Measurements from ENCODE around the gene TMEM225B. TPM values are rescaled to one million over a fixed set of nuclear protein-coding genes. Genes with fewer than 3 reads are reported as not detected.
"Not testable (repeated sequence)": the region's sequence is repeated elsewhere in the genome, so short reads cannot be mapped to it uniquely, and the experiment has no call there.

Gene TMEM225B, protein sequence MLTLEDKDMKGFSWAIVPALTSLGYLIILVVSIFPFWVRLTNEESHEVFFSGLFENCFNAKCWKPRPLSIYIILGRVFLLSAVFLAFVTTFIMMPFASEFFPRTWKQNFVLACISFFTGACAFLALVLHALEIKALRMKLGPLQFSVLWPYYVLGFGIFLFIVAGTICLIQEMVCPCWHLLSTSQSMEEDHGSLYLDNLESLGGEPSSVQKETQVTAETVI
- total RNA-seq, result 1 to 10 TPM in 4 of 7 donors, under 1 TPM in 3; 0.25 to 3.5 (median 1.2) TPM
- polyA plus RNA-seq, result 1 to 10 TPM in 1 of 2 donors, under 1 TPM in 1; 0.84 to 1.7 TPM
- long read RNA-seq, donor 1, result 0 reads
- long read RNA-seq, donor 2, partial matches to known transcripts, result 0 of 1 reads
- long read RNA-seq, donor 2, other reads (novel, unspliced or antisense), result 0 of 1 reads
- long read RNA-seq, donor 3, result 0 reads

DNA sequence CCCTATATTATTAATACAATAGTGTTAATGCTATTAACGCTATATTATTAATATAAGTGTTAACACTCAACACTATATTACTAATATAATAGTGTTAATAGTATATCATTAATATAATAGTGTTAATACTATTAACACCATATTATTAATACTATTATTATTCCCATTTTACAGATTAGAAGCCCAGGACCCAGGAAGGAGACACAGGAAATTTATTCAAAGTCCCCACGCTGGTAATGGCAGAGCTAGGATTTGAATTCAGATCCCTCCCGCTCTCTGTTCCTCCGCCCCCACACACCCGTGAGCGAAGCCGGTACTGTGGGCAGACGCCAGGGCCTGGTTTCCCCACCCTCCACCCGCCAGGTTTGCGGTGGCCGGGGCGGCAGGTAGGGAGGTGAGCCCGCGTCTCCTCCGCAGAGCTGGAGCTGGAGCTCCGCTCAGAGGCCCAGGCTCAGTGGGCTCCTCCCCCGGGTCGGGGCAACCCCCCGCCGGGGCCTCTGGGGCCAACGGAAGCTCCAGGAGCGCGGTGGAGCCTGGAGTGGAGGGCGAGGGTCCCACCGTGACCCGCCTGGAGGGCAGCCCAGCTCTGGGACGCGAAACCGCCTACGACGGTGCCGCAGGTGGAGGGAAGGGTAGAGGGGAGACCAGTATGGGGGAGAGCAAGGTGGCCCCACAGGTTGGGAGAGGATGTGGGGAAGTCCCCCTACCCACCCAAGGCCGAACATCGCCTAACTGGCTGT, at the start of gene TMEM225B:
TSS of gene TMEM225B (plus strand) at position 506 of the 740 bp plus-strand sequence. CDS start 6,122 bp downstream, outside the sequence.
- TF ChIP-seq POLR2A (IDR thresholded peaks at IDR 0.05) (no peak), EP300 (IDR thresholded peaks at IDR 0.05) (no peak)
- TF ChIP-seq, protein P1, sequence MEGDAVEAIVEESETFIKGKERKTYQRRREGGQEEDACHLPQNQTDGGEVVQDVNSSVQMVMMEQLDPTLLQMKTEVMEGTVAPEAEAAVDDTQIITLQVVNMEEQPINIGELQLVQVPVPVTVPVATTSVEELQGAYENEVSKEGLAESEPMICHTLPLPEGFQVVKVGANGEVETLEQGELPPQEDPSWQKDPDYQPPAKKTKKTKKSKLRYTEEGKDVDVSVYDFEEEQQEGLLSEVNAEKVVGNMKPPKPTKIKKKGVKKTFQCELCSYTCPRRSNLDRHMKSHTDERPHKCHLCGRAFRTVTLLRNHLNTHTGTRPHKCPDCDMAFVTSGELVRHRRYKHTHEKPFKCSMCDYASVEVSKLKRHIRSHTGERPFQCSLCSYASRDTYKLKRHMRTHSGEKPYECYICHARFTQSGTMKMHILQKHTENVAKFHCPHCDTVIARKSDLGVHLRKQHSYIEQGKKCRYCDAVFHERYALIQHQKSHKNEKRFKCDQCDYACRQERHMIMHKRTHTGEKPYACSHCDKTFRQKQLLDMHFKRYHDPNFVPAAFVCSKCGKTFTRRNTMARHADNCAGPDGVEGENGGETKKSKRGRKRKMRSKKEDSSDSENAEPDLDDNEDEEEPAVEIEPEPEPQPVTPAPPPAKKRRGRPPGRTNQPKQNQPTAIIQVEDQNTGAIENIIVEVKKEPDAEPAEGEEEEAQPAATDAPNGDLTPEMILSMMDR (IDR thresholded peaks at IDR 0.05), result no peak
- Histone ChIP-seq H3K27me3 (no peaks in the 10 kb centered on the region), H3K4me1 (ENCODE audit: insufficient read depth) (no peaks in the 10 kb centered on the region), H3K27ac (no peak within 1 kb of the TSS), H3K4me3 (no peak within 1 kb of the TSS), H3K36me3 (no peaks in the 10 kb centered on the region), H3K9me3 (no peaks in the 10 kb centered on the region)
- intact Hi-C loops (cut with DNase I), result no loop called here
- no peak for DNase-seq
- 64 to 77% (median 67%) methylated on average over 34 of the region's 34 CpGs for WGBS, 3 donors

DNA sequence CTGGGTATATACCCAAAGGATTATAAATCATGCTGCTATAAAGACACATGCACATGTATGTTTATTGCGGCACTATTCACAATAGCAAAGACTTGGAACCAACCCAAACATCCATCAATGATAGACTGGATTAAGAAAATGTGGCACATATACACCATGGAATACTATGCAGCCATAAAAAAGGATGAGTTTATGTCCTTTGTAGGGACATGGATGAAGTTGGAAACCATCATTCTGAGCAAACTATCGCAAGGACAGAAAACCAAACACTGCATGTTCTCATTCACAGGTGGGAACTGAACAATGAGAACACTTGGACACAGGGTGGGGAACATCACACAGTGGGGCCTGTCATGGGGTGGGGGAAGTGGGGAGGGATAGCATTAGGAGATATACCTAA, 48.5 kb upstream of the TMEM225B start:
- DNase-seq; H3K36me3 ChIP-seq; H3K9me3 ChIP-seq; intact Hi-C loops (cut with DNase I); H3K27me3 ChIP-seq; H3K4me1 ChIP-seq (ENCODE audit: insufficient read depth); H3K4me3 ChIP-seq; H3K27ac ChIP-seq: not testable (repeated sequence)
- 100% methylated on average over 1 to 2 of the region's 2 CpGs for WGBS, 3 donors

- Histone ChIP-seq H3K36me3 (no peaks in the 10 kb centered on the region), H3K27me3 (no peaks in the 10 kb centered on the region), H3K4me1 (ENCODE audit: insufficient read depth) (peaks cover 5% of the 10 kb centered on the region), H3K9me3 (peaks cover 0 to 5% of the 10 kb centered on the region in 2 donors), H3K27ac (peak overlapping the region; percentile 67 to 88), H3K4me3 (peak overlapping the region; percentile 74)
- intact Hi-C loops (cut with DNase I), result loop anchor here in 2 of 4 donors (5.0 to 10.0 kb wide), 4 partner anchors 44 to 147 kb away; partner anchors contain the start of genes BUD31 (in 1 of the 2), PDAP1 (in 1 of the 2), ZKSCAN5 (in 1 of the 2) and ZNF394 (in 1 of the 2)
- no peak for DNase-seq
- TF ChIP-seq EP300 (IDR thresholded peaks at IDR 0.05), result no peak
- TF ChIP-seq, protein P1 (IDR thresholded peaks at IDR 0.05), result no peak
- TF ChIP-seq POLR2A (IDR thresholded peaks at IDR 0.05), result no peak
- WGBS, 3 donors, result 4 to 13% (median 7%) methylated on average over 15 of the region's 15 CpGs
Measured at GRCh38 chr7:99551334-99551733, 46.7 kb upstream of the TMEM225B start.

- Histone ChIP-seq H3K27me3 (no peaks in the 10 kb centered on the region), H3K27ac (peak within 1 kb of the TSS; percentile 67 to 88), H3K36me3 (no peaks in the 10 kb centered on the region), H3K4me3 (peak within 1 kb of the TSS; percentile 74), H3K4me1 (ENCODE audit: insufficient read depth) (peaks cover 5% of the 10 kb centered on the region), H3K9me3 (peaks cover 0 to 5% of the 10 kb centered on the region in 2 donors)
- intact Hi-C loops (cut with DNase I), result loop anchor here in 2 of 4 donors (5.0 to 10.0 kb wide), 4 partner anchors 45 to 147 kb away; partner anchors contain the start of genes BUD31 (in 1 of the 2), PDAP1 (in 1 of the 2), ZKSCAN5 (in 1 of the 2) and ZNF394 (in 1 of the 2)
- TF ChIP-seq POLR2A (IDR thresholded peaks at IDR 0.05) (peak; percentile 92), EP300 (IDR thresholded peaks at IDR 0.05) (no peak)
- TF ChIP-seq, protein P1 (IDR thresholded peaks at IDR 0.05), result no peak
- peak; percentile 90 to 94 (median 91) for DNase-seq
- 0 to 1% (median 0%) methylated on average over 37 of the region's 37 CpGs for WGBS, 3 donors
Measured at GRCh38 chr7:99551767-99552463, 46.2 kb upstream of the TMEM225B start, which contains the start of gene FAM200A. Gene FAM200A (minus strand): TSS chr7:99552114. CDS start chr7:99548407, 3,707 bp downstream.

Data from ovary (tissue), 10 donors.